IMR-90 (cell line): Measurements from ENCODE around the gene GRB10. TPM values are rescaled to one million over a fixed set of nuclear protein-coding genes. Genes with fewer than 3 reads are reported as not detected.

Experiments
- ATAC-seq: fragments of 200-7000 bp; cut with Tn5 transposase; 2 replicates; pipeline ENCODE4 v1.9.1; 2020; ENCODE audit warnings: low read depth, mild to moderate bottlenecking, moderate library complexity
- BruUV-seq: library from RNA; stranded (reverse); fragments of 400-500 nt; replicated peaks from 2 replicates; lab custom pipeline; 2021; lab: Mats Ljungman, UMichigan
- CTCF ChIA-PET: fragments of 300-600 bp; formaldehyde crosslinking; extraction: SDS; loops from one replicate; lab custom pipeline; 2021; ENCODE audit warnings: antibody characterized with exemption; lab: Yijun Ruan, JAX
- POLR2A ChIA-PET: fragments of 300-600 bp; sonication (Branson Sonifier 250); formaldehyde crosslinking; loops from one replicate; lab custom pipeline; 2022; ENCODE audit warnings: antibody characterized with exemption; ENCODE audit not compliant: unreplicated experiment; lab: Charles Lee
- DNase-seq: peaks from one replicate; pipeline ENCODE4 v3.0.0; 2013
- H2AFZ ChIP-seq: replicated peaks from 2 replicates; pipeline ENCODE3; 2013; ENCODE audit warnings: low read length, mild to moderate bottlenecking; ENCODE audit not compliant: poor library complexity
- H2AK5ac ChIP-seq: 2 replicates; pipeline ENCODE4 v1.6.1; 2013; ENCODE audit warnings: low read depth, low read length, inconsistent platforms
- H2AK9ac ChIP-seq: replicated peaks from 2 replicates; pipeline ENCODE3; 2013; ENCODE audit warnings: mild to moderate bottlenecking, low read depth, low read length, moderate library complexity; ENCODE audit not compliant: poor library complexity
- H2BK120ac ChIP-seq: 2 replicates; pipeline ENCODE4 v1.6.1; 2013; ENCODE audit warnings: low read depth, low read length, inconsistent platforms
- H2BK15ac ChIP-seq: 3 replicates; pipeline ENCODE4 v1.6.1; 2013; ENCODE audit warnings: low read depth, low read length, inconsistent platforms
- H2BK20ac ChIP-seq: 2 replicates; pipeline ENCODE4 v1.6.1; 2013; ENCODE audit warnings: low read depth, mild to moderate bottlenecking, inconsistent platforms, low read length, moderate library complexity
- H2BK5ac ChIP-seq: 2 replicates; pipeline ENCODE4 v1.6.1; 2013; ENCODE audit warnings: mild to moderate bottlenecking, low read depth, low read length, inconsistent platforms; ENCODE audit not compliant: poor library complexity, severe bottlenecking
- H3K14ac ChIP-seq: replicated peaks from 2 replicates; pipeline ENCODE4 v1.6.1; 2013; ENCODE audit warnings: low read depth, low read length, inconsistent platforms
- H3K18ac ChIP-seq: 2 replicates; pipeline ENCODE4 v1.6.1; 2013; ENCODE audit warnings: low read depth, low read length, control low read depth
- H3K23ac ChIP-seq: 2 replicates; pipeline ENCODE4 v1.6.1; 2013; ENCODE audit warnings: low read depth, low read length, inconsistent platforms
- H3K27ac ChIP-seq: 2 replicates; pipeline ENCODE4 v1.5.1; 2013; ENCODE audit warnings: mild to moderate bottlenecking, control low read depth, low read length; ENCODE audit not compliant: insufficient read depth
- H3K27me3 ChIP-seq: 2 replicates; pipeline ENCODE4 v1.6.1; 2013; ENCODE audit warnings: low read length; ENCODE audit not compliant: control insufficient read depth, insufficient read depth
- H3K36me3 ChIP-seq: 2 replicates; pipeline ENCODE4 v1.6.1; 2013; ENCODE audit warnings: low read length, mixed read lengths; ENCODE audit not compliant: control insufficient read depth, insufficient read depth
- H3K4ac ChIP-seq: 2 replicates; pipeline ENCODE4 v1.6.1; 2013; ENCODE audit warnings: low read depth, low read length, inconsistent platforms
- H3K4me1 ChIP-seq: 2 replicates; pipeline ENCODE4 v1.6.1; 2013; ENCODE audit warnings: low read length, mixed read lengths; ENCODE audit not compliant: control insufficient read depth, insufficient read depth
- H3K4me2 ChIP-seq: 2 replicates; pipeline ENCODE4 v1.6.1; 2013; ENCODE audit warnings: low read depth, mild to moderate bottlenecking, control low read depth, low read length, moderate library complexity
- H3K4me3 ChIP-seq: 2 replicates; pipeline ENCODE4 v1.5.1; 2013; ENCODE audit warnings: low read depth, mild to moderate bottlenecking, control low read depth, low read length, moderate library complexity; ENCODE audit not compliant: insufficient read depth
- H3K56ac ChIP-seq: 2 replicates; pipeline ENCODE4 v1.6.1; 2013; ENCODE audit warnings: low read length, inconsistent platforms; ENCODE audit not compliant: insufficient read depth; ENCODE audit errors: extremely low read depth
- H3K79me1 ChIP-seq, 2 experiments: 2 replicates each; pipeline ENCODE4 v1.6.1; 2013; ENCODE audit warnings: low read length in 2 of 2, inconsistent platforms in 1 of 2, low read depth in 1 of 2
- H3K9ac ChIP-seq: 2 replicates; pipeline ENCODE4 v1.6.1; 2013; ENCODE audit warnings: low read depth, low read length, control low read depth
- H3K9me1 ChIP-seq: 2 replicates; pipeline ENCODE4 v1.6.1; 2013; ENCODE audit warnings: low read length, inconsistent platforms; ENCODE audit not compliant: insufficient read depth
- H3K9me3 ChIP-seq: 2 replicates; pipeline ENCODE4 v1.6.1; 2013; ENCODE audit warnings: low read length; ENCODE audit not compliant: control insufficient read depth, insufficient read depth
- H4K20me1 ChIP-seq: 2 replicates; pipeline ENCODE4 v1.6.1; 2013; ENCODE audit warnings: low read length, inconsistent platforms; ENCODE audit not compliant: insufficient read depth
- H4K5ac ChIP-seq: 2 replicates; pipeline ENCODE4 v1.6.1; 2013; ENCODE audit warnings: mild to moderate bottlenecking, low read depth, low read length, control low read depth
- H4K8ac ChIP-seq, 2 experiments: 2 replicates each; pipeline ENCODE4 v1.6.1; 2013; ENCODE audit warnings: low read depth in 2 of 2, low read length in 2 of 2, control low read depth in 1 of 2, inconsistent platforms in 1 of 2
- H4K91ac ChIP-seq: 2 replicates; pipeline ENCODE4 v1.6.1; 2013; ENCODE audit warnings: low read depth, low read length, inconsistent platforms; ENCODE audit not compliant: insufficient read depth
- BHLHE40 ChIP-seq: fragments of 150-350 bp; IDR thresholded peaks from 2 replicates; pipeline ENCODE4 v1.6.1; 2016; ENCODE audit warnings: mild to moderate bottlenecking, low read depth, low read length
- CEBPB ChIP-seq: IDR thresholded peaks from 2 replicates; pipeline ENCODE4 v1.6.1; 2012; ENCODE audit warnings: low read depth, low read length, improper control_type of control experiment
- FOS ChIP-seq: fragments of 150-350 bp; IDR thresholded peaks from 2 replicates; pipeline ENCODE4 v1.6.1; 2016; ENCODE audit warnings: low read depth, low read length
- MAFK ChIP-seq: IDR thresholded peaks from 2 replicates; pipeline ENCODE4 v1.6.1; 2012; ENCODE audit warnings: low read depth, low read length, improper control_type of control experiment
- MAZ ChIP-seq: IDR thresholded peaks from 2 replicates; pipeline ENCODE4 v1.6.1; 2012; ENCODE audit warnings: low read depth, mild to moderate bottlenecking, low read length, improper control_type of control experiment, moderate library complexity, borderline replicate concordance
- NFE2L2 ChIP-seq: fragments of 150-350 bp; IDR thresholded peaks from 2 replicates; pipeline ENCODE4 v1.6.1; 2016; ENCODE audit warnings: low read depth, mild to moderate bottlenecking, low read length
- RFX5 ChIP-seq: IDR thresholded peaks from 2 replicates; pipeline ENCODE4 v1.8.0; 2012; ENCODE audit warnings: low read depth, mild to moderate bottlenecking, low read length, moderate library complexity
- SMC3 ChIP-seq: fragments of 150-350 bp; IDR thresholded peaks from 2 replicates; pipeline ENCODE4 v1.6.1; 2016; ENCODE audit warnings: low read depth, mild to moderate bottlenecking, antibody characterized with exemption, low read length, moderate library complexity
- WGBS, 2 experiments: methylation state at CpG; one replicate each; pipeline versions ENCODE4 v1.1.5 to v1.1.7; 2013; ENCODE audit warnings: missing lambda C conversion rate in 2 of 2; ENCODE audit not compliant: insufficient read length in 1 of 2; ENCODE audit errors: extremely low coverage in 2 of 2; 5-methylcytosine and 5-hydroxymethylcytosine counted together
- dilution Hi-C: fragments of 300-500 bp; cut with HindIII; formaldehyde crosslinking; loops from one replicate; pipeline ENCODE4 v1.14.3; 2018; ENCODE audit warnings: low sequenced_read_pairs; ENCODE audit not compliant: unreplicated experiment
- in situ Hi-C: fragments of 300-500 bp; cut with MboI; formaldehyde crosslinking; loops from 3 replicates; pipeline ENCODE4 v1.14.3; 2019; ENCODE audit warnings: low sequenced_read_pairs, inconsistent platforms, mixed read lengths
- intact Hi-C: fragments of 100-400 bp; cut with micrococcal nuclease; formaldehyde crosslinking; loops from 2 replicates; pipeline ENCODE4 v1.10.0; 2022
- polyA plus RNA-seq, 3 experiments: library from polyadenylated mRNA; depleted of rRNA; stranded (reverse); fragments of >200 nt; gene quantifications; 2 replicates each; pipeline ENCODE4 v1.2.3, GENCODE V29; 2012; ENCODE audit warnings: low replicate concordance in 1 of 3
- total RNA-seq: library from RNA; depleted of rRNA; stranded (reverse); fragments of >200 nt; gene quantifications from 2 replicates; pipeline ENCODE4 v1.2.3, GENCODE V29; 2012
- TF ChIP-seq, protein P1 (sequence below): conservative IDR thresholded peaks from 2 replicates; pipeline ENCODE4 v1.5.1; 2012; ENCODE audit warnings: mild to moderate bottlenecking, low read depth, low read length, improper control_type of control experiment
- TF ChIP-seq, protein P2 (sequence below): fragments of 150-350 bp; IDR thresholded peaks from 2 replicates; pipeline ENCODE4 v1.6.1; 2017; ENCODE audit warnings: mild to moderate bottlenecking, antibody characterized with exemption, low read length, low read depth
- TF ChIP-seq, protein P3 (sequence below): fragments of 150-350 bp; IDR thresholded peaks from 2 replicates; pipeline ENCODE4 v1.6.1; 2016; ENCODE audit warnings: low read depth, mild to moderate bottlenecking, low read length, moderate library complexity, borderline replicate concordance

The GRB10 gene
- total and polyA plus RNA-seq, 2 of the 4 experiments (the other 2 are of a cell fraction): 6.3 to 15.1 TPM

DNA sequence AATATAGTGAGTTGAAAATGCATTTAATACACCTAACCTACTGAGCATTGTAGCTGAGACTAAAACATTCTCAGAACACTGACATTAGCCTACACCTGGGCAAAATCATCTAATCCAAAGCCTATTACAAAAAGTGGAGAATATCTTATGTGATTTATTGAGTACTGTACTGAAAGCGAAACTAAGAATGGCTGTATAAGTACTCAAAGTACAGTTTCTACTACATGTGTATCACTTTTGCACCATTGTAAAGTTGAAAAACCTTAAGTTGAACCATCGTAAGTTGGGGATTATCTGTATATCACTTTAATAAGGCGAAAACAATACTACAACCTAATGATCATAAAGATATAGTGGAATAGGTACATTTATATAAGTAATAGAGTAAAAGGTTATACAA, 45.4 kb upstream of the GRB10 start:
- Histone ChIP-seq H3K9me1 (peaks cover 11% of the 10 kb centered on the region; the same call in 1 of the 2 replicates), H3K56ac (no peak overlapping the region), H4K5ac (no peak overlapping the region), H2BK15ac (no peak overlapping the region), H3K4ac (no peak overlapping the region), H3K27ac (no peak overlapping the region), H3K9ac (no peak overlapping the region), H3K4me2 (no peak overlapping the region), H3K23ac (no peak overlapping the region), H3K4me3 (no peak overlapping the region), H4K20me1 (peaks cover 10% of the 10 kb centered on the region), H2AK9ac (no peak overlapping the region), H3K4me1 (peaks cover 6% of the 10 kb centered on the region), H2BK5ac (no peak overlapping the region), H4K91ac (no peak overlapping the region), H2BK20ac (no peak overlapping the region), H3K27me3 (peaks cover 9% of the 10 kb centered on the region), H3K9me3 (no peaks in the 10 kb centered on the region), H4K8ac (no peak overlapping the region), H3K36me3 (no peaks in the 10 kb centered on the region), H2BK120ac (no peak overlapping the region), H2AK5ac (no peak overlapping the region), H2AFZ (no peak overlapping the region), H3K79me1 (no peaks in the 10 kb centered on the region), H3K18ac (no peak overlapping the region), H3K14ac (no peak overlapping the region)
- in situ Hi-C loops (no loop called here), intact Hi-C loops (no loop called here), dilution Hi-C loops (no loop called here)
- no CpG with 5 or more reads among the region's 3 CpGs for WGBS, 2 experiments
- CTCF ChIA-PET: no interaction called here
- no peak for DNase-seq
- no peak for ATAC-seq
- BruUV-seq: no TSS peak
- POLR2A ChIA-PET: no interaction called here
- TF ChIP-seq, protein P1, sequence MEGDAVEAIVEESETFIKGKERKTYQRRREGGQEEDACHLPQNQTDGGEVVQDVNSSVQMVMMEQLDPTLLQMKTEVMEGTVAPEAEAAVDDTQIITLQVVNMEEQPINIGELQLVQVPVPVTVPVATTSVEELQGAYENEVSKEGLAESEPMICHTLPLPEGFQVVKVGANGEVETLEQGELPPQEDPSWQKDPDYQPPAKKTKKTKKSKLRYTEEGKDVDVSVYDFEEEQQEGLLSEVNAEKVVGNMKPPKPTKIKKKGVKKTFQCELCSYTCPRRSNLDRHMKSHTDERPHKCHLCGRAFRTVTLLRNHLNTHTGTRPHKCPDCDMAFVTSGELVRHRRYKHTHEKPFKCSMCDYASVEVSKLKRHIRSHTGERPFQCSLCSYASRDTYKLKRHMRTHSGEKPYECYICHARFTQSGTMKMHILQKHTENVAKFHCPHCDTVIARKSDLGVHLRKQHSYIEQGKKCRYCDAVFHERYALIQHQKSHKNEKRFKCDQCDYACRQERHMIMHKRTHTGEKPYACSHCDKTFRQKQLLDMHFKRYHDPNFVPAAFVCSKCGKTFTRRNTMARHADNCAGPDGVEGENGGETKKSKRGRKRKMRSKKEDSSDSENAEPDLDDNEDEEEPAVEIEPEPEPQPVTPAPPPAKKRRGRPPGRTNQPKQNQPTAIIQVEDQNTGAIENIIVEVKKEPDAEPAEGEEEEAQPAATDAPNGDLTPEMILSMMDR: no peak
- no peak for TF ChIP-seq RFX5
- TF ChIP-seq, protein P2, sequence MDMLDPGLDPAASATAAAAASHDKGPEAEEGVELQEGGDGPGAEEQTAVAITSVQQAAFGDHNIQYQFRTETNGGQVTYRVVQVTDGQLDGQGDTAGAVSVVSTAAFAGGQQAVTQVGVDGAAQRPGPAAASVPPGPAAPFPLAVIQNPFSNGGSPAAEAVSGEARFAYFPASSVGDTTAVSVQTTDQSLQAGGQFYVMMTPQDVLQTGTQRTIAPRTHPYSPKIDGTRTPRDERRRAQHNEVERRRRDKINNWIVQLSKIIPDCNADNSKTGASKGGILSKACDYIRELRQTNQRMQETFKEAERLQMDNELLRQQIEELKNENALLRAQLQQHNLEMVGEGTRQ: no peak
- TF ChIP-seq FOS: no peak
- no peak for TF ChIP-seq BHLHE40
- TF ChIP-seq MAZ: no peak
- TF ChIP-seq MAFK: no peak
- TF ChIP-seq, protein P3, sequence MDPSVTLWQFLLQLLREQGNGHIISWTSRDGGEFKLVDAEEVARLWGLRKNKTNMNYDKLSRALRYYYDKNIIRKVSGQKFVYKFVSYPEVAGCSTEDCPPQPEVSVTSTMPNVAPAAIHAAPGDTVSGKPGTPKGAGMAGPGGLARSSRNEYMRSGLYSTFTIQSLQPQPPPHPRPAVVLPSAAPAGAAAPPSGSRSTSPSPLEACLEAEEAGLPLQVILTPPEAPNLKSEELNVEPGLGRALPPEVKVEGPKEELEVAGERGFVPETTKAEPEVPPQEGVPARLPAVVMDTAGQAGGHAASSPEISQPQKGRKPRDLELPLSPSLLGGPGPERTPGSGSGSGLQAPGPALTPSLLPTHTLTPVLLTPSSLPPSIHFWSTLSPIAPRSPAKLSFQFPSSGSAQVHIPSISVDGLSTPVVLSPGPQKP: no peak
- no peak for TF ChIP-seq SMC3
- TF ChIP-seq NFE2L2: no peak
- no peak for TF ChIP-seq CEBPB
